Right kidney (tissue), 1 donor: ENCODE data around the gene TTYH3.
"Not testable (repeated sequence)": the region's sequence is repeated elsewhere in the genome, so short reads cannot be mapped to it uniquely, and the experiment has no call there.

Source experiments
- DNase-seq: peaks from one replicate; pipeline ENCODE4 v3.0.0-alpha.2; 2016

The TTYH3 gene

GRCh38 chr7:2687338-2687869 lies 55.6 kb downstream of the TTYH3 start:
- DNase-seq: peak; percentile 29

- DNase-seq: no peak
These were observed 56.1 kb downstream of the TTYH3 start, which contains the start of gene AMZ1 for GRCh38 chr7:2687881-2688318. Gene AMZ1 (plus strand): TSS chr7:2688202. CDS start chr7:2700452, 12,250 bp downstream.

- DNase-seq: peak; percentile 56
These were observed 56.9 kb downstream of the TTYH3 start for GRCh38 chr7:2688409-2689342.

GRCh38 chr7:2689343-2689847 lies 57.6 kb downstream of the TTYH3 start:
- no peak for DNase-seq

- no peak for DNase-seq
These were observed 58.3 kb downstream of the TTYH3 start for GRCh38 chr7:2689951-2690705.

- no peak for DNase-seq
These were observed 59.4 kb downstream of the TTYH3 start for GRCh38 chr7:2691011-2691707.

GRCh38 chr7:2691932-2692439 lies 60.2 kb downstream of the TTYH3 start:
- not testable (repeated sequence) for DNase-seq

- DNase-seq: no peak
These were observed 60.8 kb downstream of the TTYH3 start for GRCh38 chr7:2692543-2692942.

GRCh38 chr7:2693420-2694121 lies 61.8 kb downstream of the TTYH3 start:
- not testable (repeated sequence) for DNase-seq

- DNase-seq: not testable (repeated sequence)
These were observed 62.3 kb downstream of the TTYH3 start for GRCh38 chr7:2694122-2694436.

GRCh38 chr7:2698581-2699288 lies 66.9 kb downstream of the TTYH3 start:
- no peak for DNase-seq

- DNase-seq: no peak
These were observed 67.5 kb downstream of the TTYH3 start for GRCh38 chr7:2699289-2699620.

GRCh38 chr7:2700141-2700850 lies 68.5 kb downstream of the TTYH3 start:
- DNase-seq: no peak

- DNase-seq: no peak
These were observed 69.6 kb downstream of the TTYH3 start for GRCh38 chr7:2701424-2701823.

- no peak for DNase-seq
These were observed 70.2 kb downstream of the TTYH3 start for GRCh38 chr7:2701832-2702593.

GRCh38 chr7:2702594-2702957 lies 70.8 kb downstream of the TTYH3 start:
- DNase-seq: no peak

GRCh38 chr7:2705371-2706096 lies 73.7 kb downstream of the TTYH3 start:
- no peak for DNase-seq

GRCh38 chr7:2706685-2707126 lies 74.9 kb downstream of the TTYH3 start:
- no peak for DNase-seq

- no peak for DNase-seq
These were observed 75.7 kb downstream of the TTYH3 start for GRCh38 chr7:2707481-2707880.
